GM12874 (cell line): ENCODE data around the gene FMO4.

Source experiments
- CTCF ChIP-seq: IDR thresholded peaks from 2 replicates; pipeline ENCODE4 v1.5.1; 2011; ENCODE audit warnings: low read depth, mild to moderate bottlenecking, control low read depth, low read length, moderate library complexity; ENCODE audit not compliant: insufficient read depth

Gene FMO4

GRCh38 chr1:171279678-171280077, 34.3 kb upstream of the FMO4 start:
- TF ChIP-seq CTCF: no peak

DNA sequence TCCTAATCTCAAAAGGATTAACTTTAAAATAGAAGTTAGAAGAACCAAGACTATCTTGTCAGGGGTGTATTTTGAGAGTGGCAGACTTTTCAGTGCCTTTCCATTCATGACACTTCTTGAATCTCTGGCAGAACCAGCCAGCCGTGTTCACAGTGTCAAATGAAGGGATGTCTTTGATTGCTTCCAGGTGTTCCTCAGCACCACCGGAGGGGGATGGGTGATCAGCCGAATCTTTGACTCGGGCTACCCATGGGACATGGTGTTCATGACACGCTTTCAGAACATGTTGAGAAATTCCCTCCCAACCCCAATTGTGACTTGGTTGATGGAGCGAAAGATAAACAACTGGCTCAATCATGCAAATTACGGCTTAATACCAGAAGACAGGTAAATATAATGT, 33.4 kb upstream of the FMO4 start:
- no peak for TF ChIP-seq CTCF

DNA sequence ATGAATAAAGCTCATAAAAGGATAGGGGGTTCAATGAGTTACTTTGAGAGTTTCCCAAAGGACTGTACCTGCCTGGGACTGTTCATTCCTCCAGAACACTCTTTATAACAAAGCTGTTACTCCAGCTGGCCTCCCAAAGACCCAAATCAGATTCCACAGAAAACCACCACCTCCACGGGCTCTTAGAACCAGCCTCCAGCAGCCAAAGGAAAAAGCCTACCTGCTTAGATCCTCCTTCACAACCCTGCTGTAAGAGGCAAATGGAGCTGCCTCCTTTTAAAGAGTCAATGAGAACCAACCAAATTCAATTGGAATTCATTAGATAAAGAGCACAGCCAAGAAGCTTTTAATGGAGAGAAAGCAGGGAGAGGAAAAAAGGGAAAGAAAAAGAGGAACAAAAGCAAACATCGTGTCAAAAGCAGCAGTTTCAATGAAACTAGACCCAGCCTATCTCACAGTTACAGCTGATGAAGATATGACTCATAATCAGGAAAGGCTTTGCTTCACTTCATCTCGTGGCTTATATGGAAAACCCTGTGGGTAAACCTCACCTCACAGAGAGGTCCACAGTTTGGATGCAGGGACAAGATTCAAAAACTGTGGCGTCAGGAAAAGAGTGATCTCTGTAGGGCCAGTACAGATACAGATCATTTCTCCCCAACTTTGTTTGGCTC, 27.8 kb upstream of the FMO4 start:
- TF ChIP-seq CTCF: no peak

DNA sequence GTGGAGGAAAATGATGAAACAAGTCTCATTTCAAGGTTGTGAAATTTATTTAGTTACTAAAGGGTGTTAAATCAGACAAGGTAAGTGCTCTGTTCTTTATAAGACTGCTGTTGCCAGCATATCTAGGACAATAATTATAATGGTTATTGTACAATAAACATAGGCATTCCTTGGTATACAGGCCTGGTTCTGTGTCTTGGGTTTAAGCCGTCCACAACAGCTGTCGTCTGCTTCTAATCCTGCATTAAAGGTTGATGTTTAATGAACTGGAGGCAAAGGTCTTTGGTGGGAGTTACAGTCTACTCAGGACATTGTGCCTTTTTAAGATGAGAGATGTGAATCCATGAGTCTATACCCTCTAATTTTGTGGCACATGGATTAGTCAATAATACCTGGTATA, 23.4 kb upstream of the FMO4 start:
- TF ChIP-seq CTCF: no peak

DNA sequence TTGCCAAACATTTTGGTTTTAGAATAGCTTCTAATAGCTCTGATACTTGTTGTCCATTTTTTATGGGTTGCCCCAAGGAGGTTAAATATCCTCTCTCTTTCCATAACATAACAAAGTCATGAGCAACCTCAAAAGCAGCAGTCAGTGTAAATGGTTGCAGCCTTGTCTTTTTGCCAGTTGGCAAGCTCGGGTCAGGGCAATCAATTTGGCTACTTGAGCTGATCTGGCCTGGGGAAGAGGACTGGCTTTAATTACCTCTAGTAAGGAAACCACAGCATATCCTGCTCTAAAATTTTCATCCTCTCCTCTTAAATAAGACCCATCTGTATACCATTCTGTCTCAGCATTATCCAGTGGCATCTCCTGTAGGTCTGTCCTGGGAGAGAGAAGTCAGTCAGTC, 21.2 kb upstream of the FMO4 start:
- TF ChIP-seq CTCF: no peak

- no peak for TF ChIP-seq CTCF
Observed at GRCh38 chr1:171295821-171296220, 18.2 kb upstream of the FMO4 start.

- no peak for TF ChIP-seq CTCF
Observed at GRCh38 chr1:171296897-171297296, 17.1 kb upstream of the FMO4 start.
